NCI-H345 (cell line): Measurements from ENCODE around the gene NUDT3.
A peak's percentile ranks its signal among the peaks of the same experiment; 100 is the strongest.
"Not testable (repeated sequence)": the region's sequence is repeated elsewhere in the genome, so short reads cannot be mapped to it uniquely, and the experiment has no call there.

Source experiments
- DNase-seq: peaks from one replicate; lab custom pipeline; 2025; lab: John Stamatoyannopoulos, UW

NUDT3 gene

GRCh38 chr6:34252395-34252794 is 140.1 kb downstream of the NUDT3 start:
- DNase-seq = not testable (repeated sequence)

DNA sequence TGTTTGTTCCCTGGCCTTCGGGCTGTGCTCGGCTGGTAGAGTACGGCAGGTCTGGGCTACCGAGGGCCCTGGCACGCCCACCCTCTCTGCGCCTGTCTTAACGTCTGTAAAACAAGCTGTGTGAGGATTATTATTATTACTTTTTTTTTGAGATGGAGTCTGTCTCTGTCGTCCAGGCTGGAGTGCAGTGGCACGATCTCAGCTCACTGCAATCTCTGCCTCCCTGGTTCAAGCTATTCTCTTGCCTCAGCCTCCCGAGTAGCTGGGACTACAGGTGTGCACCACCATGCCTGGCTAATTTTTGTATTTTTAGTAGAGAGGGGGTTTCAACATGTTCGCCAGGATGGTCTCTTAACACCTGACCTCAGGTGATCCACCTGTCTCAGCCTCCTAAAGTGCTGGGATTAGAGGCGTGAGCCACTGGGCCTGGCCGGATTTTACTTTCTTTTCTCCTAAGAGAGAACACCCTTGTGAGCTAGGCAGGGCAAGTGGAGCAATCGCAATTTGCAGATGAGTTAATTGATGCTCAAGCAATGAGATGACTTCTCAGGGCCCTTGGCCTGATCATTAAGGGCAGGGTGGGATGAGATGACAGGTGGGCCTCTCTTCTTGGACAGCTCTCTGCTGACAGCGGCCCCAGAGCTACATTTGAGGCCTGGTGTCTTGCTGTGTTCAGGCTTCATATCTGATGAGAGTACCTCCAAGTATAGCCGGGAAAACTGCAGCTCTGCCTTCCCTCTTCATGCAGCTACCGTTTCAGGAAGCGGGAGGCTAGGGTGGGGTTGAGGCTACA is 142.8 kb downstream of the NUDT3 start:
- no peak for DNase-seq

- DNase-seq = peak; percentile 96
These were observed 143.6 kb downstream of the NUDT3 start, which contains the start of gene SMIM29 for GRCh38 chr6:34248727-34249468. TSS of gene SMIM29 (minus strand) at chr6:34249006. CDS start at chr6:34247791, 1,215 bp downstream.

GRCh38 chr6:34248198-34248726 is 144.2 kb downstream of the NUDT3 start:
- peak; percentile 17 for DNase-seq

GRCh38 chr6:34247481-34248197 is 144.8 kb downstream of the NUDT3 start:
- no peak for DNase-seq

DNA sequence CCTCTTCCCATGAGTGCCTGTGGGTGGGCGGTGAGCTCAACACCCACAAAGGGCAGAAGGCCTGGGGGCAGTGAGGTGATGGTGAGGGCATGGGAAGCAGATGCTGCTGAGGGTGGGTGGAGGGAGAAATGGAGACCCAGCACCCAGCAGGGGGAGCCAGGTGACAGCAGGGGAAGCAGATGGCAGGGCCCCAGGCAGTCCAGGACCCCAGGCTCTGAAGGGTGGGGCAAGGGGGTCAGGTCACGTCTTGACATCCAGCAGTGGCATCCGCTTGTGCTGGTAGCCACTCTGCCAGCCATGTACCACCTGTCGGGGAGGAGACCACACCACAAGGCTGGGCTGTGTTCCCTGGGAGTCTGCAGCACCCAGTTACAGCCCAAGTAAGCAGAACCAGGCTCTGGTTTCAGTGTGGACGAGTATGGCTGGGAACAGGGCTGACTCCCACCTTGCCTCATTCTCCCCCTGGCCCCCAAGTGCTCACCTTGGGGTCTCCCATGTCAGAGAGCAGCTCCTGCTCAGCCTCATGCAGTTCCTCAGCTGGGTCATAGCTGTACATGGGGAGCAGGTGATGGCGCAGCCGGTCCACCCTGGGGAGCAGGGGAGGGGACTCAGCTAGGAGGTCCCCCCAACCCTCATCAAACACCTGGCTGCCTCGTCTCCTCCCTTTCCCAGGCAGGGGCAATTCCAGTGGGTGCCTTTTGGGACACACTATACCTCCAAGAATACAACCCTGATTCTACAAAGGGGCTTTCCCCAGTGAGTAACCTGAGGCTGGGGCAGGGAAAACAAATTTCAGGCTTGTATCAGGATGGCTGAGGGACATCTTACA is 145.7 kb downstream of the NUDT3 start:
- peak; percentile 20 for DNase-seq

DNA sequence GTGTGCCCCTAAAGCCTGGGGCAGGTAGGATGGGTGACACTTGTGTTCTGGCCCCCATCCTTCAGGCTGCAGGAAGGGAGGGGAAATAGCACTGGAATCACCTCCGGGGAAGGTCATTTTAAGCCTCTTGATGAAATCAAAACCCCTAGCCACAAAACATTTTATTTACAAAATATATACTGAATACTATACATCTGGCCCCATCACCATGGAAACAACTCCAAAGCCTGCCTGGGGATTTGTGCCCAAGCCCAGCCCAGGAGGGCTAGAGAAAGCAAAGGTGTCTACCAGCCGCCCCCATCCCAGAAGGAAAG is 146.3 kb downstream of the NUDT3 start:
- no peak for DNase-seq

DNA sequence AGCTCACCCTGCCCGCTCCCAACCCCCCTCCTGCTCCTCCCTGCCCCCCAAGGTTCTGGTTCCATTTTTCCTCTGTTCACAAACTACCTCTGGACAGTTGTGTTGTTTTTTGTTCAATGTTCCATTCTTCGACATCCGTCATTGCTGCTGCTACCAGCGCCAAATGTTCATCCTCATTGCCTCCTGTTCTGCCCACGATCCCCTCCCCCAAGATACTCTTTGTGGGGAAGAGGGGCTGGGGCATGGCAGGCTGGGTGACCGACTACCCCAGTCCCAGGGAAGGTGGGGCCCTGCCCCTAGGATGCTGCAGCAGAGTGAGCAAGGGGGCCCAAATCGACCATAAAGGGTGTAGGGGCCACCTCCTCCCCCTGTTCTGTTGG is 146.7 kb downstream of the NUDT3 start:
- DNase-seq = not testable (repeated sequence)

DNA sequence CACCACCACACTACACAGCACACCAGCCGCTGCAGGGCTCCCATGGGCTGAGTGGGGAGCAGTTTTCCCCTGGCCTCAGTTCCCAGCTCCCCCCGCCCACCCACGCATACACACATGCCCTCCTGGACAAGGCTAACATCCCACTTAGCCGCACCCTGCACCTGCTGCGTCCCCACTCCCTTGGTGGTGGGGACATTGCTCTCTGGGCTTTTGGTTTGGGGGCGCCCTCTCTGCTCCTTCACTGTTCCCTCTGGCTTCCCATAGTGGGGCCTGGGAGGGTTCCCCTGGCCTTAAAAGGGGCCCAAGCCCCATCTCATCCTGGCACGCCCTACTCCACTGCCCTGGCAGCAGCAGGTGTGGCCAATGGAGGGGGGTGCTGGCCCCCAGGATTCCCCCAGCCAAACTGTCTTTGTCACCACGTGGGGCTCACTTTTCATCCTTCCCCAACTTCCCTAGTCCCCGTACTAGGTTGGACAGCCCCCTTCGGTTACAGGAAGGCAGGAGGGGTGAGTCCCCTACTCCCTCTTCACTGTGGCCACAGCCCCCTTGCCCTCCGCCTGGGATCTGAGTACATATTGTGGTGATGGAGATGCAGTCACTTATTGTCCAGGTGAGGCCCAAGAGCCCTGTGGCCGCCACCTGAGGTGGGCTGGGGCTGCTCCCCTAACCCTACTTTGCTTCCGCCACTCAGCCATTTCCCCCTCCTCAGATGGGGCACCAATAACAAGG is 147.3 kb downstream of the NUDT3 start:
- DNase-seq = not testable (repeated sequence)

DNA sequence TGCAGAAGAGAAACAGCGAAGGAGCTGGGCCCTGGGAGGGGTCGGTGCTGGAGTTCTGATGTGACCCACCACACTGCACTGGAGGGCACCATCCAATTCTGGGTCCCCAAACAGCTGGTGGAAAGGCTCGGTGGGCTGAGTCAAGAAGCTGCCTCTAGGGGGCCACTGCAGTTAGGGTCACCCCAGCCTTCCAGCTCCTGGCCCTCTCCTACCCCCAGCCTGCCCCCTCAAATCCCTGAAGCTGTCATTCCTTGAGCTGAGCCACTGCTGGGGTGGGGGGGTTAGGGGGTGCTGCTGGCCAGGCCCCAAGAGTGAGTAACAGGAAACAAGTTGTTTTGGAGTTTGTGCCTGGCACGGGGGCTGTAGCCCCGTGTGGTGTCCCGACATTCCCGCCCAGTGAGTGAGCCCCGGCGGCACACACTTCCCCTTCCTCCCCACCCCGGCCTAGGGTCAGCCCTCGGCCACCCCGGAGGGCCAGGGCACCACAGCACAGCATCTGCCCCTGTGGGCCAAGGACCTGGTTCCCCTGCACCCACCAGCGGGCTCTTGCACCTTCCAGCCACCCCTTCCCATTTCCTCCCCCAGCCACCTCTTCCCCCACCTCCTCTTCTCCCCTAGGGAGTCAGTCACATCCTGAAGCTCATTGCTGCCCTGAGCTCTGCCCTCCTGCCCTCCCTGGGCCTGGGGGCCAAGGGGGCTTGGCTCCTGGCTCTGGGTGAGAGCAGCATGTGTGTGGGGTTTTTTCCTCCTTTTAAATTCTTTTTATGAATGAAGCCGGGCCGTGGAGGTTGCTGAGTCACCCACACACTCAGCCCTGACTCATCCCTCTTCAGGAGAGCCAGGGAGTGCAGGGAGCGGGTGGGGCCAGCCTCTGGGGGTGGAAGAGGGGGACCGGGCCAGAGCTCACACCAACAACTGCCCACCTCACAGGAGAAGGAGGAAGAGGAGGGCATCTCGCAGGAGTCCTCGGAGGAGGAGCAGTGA is 148.3 kb downstream of the NUDT3 start:
- DNase-seq = no peak

- no peak for DNase-seq
These were observed 149.2 kb downstream of the NUDT3 start for GRCh38 chr6:34243131-34243771.

GRCh38 chr6:34242252-34243130 is 150.0 kb downstream of the NUDT3 start:
- DNase-seq = no peak

GRCh38 chr6:34241351-34242215 is 150.9 kb downstream of the NUDT3 start:
- no peak for DNase-seq

DNA sequence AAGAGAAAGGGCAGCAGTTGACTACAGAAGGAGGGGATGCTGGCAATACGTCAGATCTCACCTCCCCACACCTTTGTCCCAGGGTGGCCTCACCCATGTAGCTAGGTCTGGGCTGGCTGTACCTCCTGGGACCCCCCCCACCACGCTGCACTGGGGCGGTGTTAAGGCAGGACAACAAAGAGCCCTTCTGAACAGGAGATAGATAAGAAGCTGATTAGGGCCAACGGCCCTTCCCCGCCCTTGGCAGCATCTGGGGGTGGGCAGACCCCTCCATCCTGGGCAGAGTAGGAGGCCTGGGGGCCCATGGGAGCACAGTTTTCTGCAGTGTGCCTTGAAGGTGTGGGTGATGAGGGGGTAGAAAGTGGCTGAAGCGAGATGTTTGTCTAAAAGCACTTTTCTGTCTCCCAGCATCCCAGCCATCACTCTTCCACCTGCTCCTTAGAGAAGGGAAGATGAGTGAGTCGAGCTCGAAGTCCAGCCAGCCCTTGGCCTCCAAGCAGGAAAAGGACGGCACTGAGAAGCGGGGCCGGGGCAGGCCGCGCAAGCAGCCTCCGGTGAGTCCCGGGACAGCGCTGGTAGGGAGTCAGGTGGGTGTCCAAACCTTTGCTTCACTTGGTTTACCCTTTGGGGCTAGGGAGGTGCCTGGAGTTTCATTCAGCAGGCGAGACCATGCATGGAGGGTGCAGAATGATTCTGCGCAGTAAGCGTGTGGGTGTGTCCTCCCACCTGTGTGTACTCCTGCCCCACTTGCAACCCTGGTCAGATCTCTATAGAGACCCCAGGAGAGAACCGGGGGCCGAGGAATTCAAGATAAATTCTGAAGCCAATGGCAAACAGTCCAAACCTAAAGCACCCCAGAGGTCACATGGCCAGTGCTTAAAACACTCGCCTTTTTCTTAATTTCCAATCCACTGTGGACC is 151.9 kb downstream of the NUDT3 start:
- no peak for DNase-seq

- no peak for DNase-seq
These were observed 152.6 kb downstream of the NUDT3 start for GRCh38 chr6:34239893-34240292.

GRCh38 chr6:34239500-34239825 is 153.0 kb downstream of the NUDT3 start:
- DNase-seq = no peak
